B cell (primary cell): ENCODE data around the gene PACSIN3. TPM values are rescaled to one million over a fixed set of nuclear protein-coding genes. Genes with fewer than 3 reads are reported as not detected.

Source experiments
- ATAC-seq: fragments of 200-7000 bp; cut with Tn5 transposase; one replicate; pipeline ENCODE4 v1.10.0; 2021; ENCODE audit warnings: low read depth, mild to moderate bottlenecking, moderate number of reproducible peaks, moderate library complexity
- CTCF ChIA-PET: fragments of 350-600 bp; sonication (Branson Sonifier 250); formaldehyde crosslinking; loops from one replicate; lab custom pipeline; 2021; ENCODE audit warnings: antibody characterized with exemption, inconsistent platforms; lab: Charles Lee
- POLR2A ChIA-PET: fragments of 350-600 bp; sonication (Branson Sonifier 250); formaldehyde crosslinking; loops from one replicate; lab custom pipeline; 2021; ENCODE audit warnings: antibody characterized with exemption; lab: Charles Lee
- DNase-seq: peaks from one replicate; pipeline ENCODE4 v3.0.0; 2013
- H2AFZ ChIP-seq: 2 replicates; pipeline ENCODE4 v1.6.1; 2012; ENCODE audit warnings: mild to moderate bottlenecking, low read depth, low read length; ENCODE audit not compliant: insufficient read depth, poor library complexity, severe bottlenecking
- H3K27ac ChIP-seq, 2 donors: 1 replicate in 1 of 2; 2 replicates in 1 of 2; pipeline ENCODE4 v1.5.1; 2012 to 2013; ENCODE audit warnings: low read length in 2 of 2, mild to moderate bottlenecking in 2 of 2, moderate library complexity in 1 of 2
- H3K27me3 ChIP-seq, 4 experiments: fragments of 200-600 bp in 1 of 4; sonication (generic) in 1 of 4; replicated peaks in 1 of 4; 1 replicate in 2 of 4; 2 replicates in 2 of 4; pipeline versions ENCODE4 v1.6.1 to v1.7.0; 2013 to 2016; ENCODE audit warnings: low read length in 3 of 4, mild to moderate bottlenecking in 2 of 4, mixed read lengths in 1 of 4, moderate library complexity in 1 of 4; ENCODE audit not compliant: insufficient read depth in 4 of 4, control insufficient read depth in 3 of 4; ENCODE audit errors: control extremely low read depth in 1 of 4
- H3K36me3 ChIP-seq, 2 experiments: replicated peaks in 1 of 2; 1 replicate in 1 of 2; 2 replicates in 1 of 2; pipeline versions ENCODE4 v1.6.1 to v1.7.1; 2013; ENCODE audit warnings: low read length in 1 of 2; ENCODE audit not compliant: insufficient read depth in 2 of 2, control insufficient read depth in 1 of 2; ENCODE audit errors: control extremely low read depth in 1 of 2, extremely low read depth in 1 of 2
- H3K4me1 ChIP-seq, 2 donors: fragments of 200-600 bp in 1 of 2; sonication (generic) in 1 of 2; 1 replicate in 1 of 2; 2 replicates in 1 of 2; pipeline versions ENCODE4 v1.5.1 to v1.6.1; 2013 to 2017; ENCODE audit warnings: low read length in 2 of 2; ENCODE audit not compliant: control insufficient read depth in 2 of 2, insufficient read depth in 2 of 2
- H3K4me2 ChIP-seq: replicated peaks from 2 replicates; pipeline ENCODE3; 2012; ENCODE audit warnings: mild to moderate bottlenecking, low read depth, low read length; ENCODE audit not compliant: poor library complexity, severe bottlenecking
- H3K4me3 ChIP-seq, 5 experiments: fragments of 200-600 bp in 1 of 5; sonication (generic) in 1 of 5; 1 replicate in 3 of 5; 2 replicates in 2 of 5; pipeline versions ENCODE4 v1.5.1 to v1.7.0; 2011 to 2016; ENCODE audit warnings: low read length in 4 of 5, mild to moderate bottlenecking in 4 of 5, low read depth in 2 of 5, control low read depth in 1 of 5, moderate library complexity in 1 of 5; ENCODE audit not compliant: insufficient read depth in 1 of 5; ENCODE audit errors: control extremely low read depth in 1 of 5, extremely low read depth in 1 of 5
- H3K79me2 ChIP-seq: fragments of 200-600 bp; sonication (generic); one replicate; pipeline ENCODE4 v1.6.0; 2016; ENCODE audit warnings: low read length; ENCODE audit not compliant: control insufficient read depth, insufficient read depth
- H3K9ac ChIP-seq: fragments of 200-600 bp; sonication (generic); 2 replicates; pipeline ENCODE4 v1.6.1; 2017; ENCODE audit warnings: mild to moderate bottlenecking, low read length, moderate library complexity
- H3K9me3 ChIP-seq, 3 donors: one replicate each; pipeline versions ENCODE4 v1.6.1 to v1.7.1; 2013; ENCODE audit warnings: low read length in 2 of 3; ENCODE audit not compliant: control insufficient read depth in 2 of 3, insufficient read depth in 1 of 3; ENCODE audit errors: control extremely low read depth in 1 of 3
- H4K20me1 ChIP-seq: 2 replicates; pipeline ENCODE4 v1.6.0; 2012; ENCODE audit warnings: mild to moderate bottlenecking, low read length; ENCODE audit not compliant: insufficient read depth, control insufficient read depth, poor library complexity, severe bottlenecking
- H3K27ac Mint-ChIP-seq: one replicate; pipeline ENCODE4 v1.8.0; 2021; ENCODE audit warnings: mixed read lengths
- H3K27me3 Mint-ChIP-seq: one replicate; pipeline ENCODE4 v1.8.0; 2021; ENCODE audit warnings: mixed read lengths
- H3K4me1 Mint-ChIP-seq: one replicate; pipeline ENCODE4 v1.8.0; 2021; ENCODE audit warnings: mixed read lengths
- H3K4me3 Mint-ChIP-seq: one replicate; pipeline ENCODE4 v1.8.0; 2021; ENCODE audit warnings: mixed read lengths
- H3K9me3 Mint-ChIP-seq: one replicate; pipeline ENCODE4 v1.8.0; 2022; ENCODE audit warnings: mixed read lengths; ENCODE audit not compliant: insufficient read depth
- CTCF ChIP-seq: fragments of 200-600 bp; IDR thresholded peaks from one replicate; pipeline ENCODE4 v1.8.0; 2022; ENCODE audit warnings: antibody characterized with exemption, mild to moderate bottlenecking
- EZH2 ChIP-seq: IDR thresholded peaks from 2 replicates; pipeline ENCODE4 v1.6.1; 2012; ENCODE audit warnings: borderline replicate concordance, low read depth, mild to moderate bottlenecking, moderate library complexity, low read length; ENCODE audit not compliant: insufficient read depth, poor library complexity, severe bottlenecking
- WGBS: methylation state at CpG from one replicate; pipeline ENCODE4 v1.1.5; 2013; ENCODE audit warnings: missing lambda C conversion rate; ENCODE audit not compliant: insufficient coverage; 5-methylcytosine and 5-hydroxymethylcytosine counted together
- intact Hi-C: fragments of 100-400 bp; cut with micrococcal nuclease; formaldehyde crosslinking; loops from one replicate; pipeline ENCODE4 v1.10.0; 2022
- polyA plus RNA-seq: library from polyadenylated mRNA; depleted of rRNA; stranded (reverse); fragments of >200 nt; gene quantifications from 2 replicates; pipeline ENCODE4 v1.2.3, GENCODE V29; 2012
- total RNA-seq, 2 donors: library from RNA; stranded (reverse); fragments of 120-200 nt in 1 of 2; gene quantifications; 1 replicate in 1 of 2; 2 replicates in 1 of 2; pipeline versions ENCODE4 v1.2.3 to v1.2.4, GENCODE V29; 2013 to 2022

PACSIN3 gene
- total and polyA plus RNA-seq, 2 donors (not counting 1 experiment from before 2014, with no cell fraction given) = 2.1 TPM; not detected in 1

GRCh38 chr11:47177229-47177845 is 8.9 kb downstream of the PACSIN3 start:
- H3K27ac ChIP-seq = peak overlapping the region; percentile 92
- CTCF ChIA-PET = interaction anchor here (0.6 to 5.0 kb wide), 12 partner anchors 10 to 676 kb away, joined by 3 to 37 read pairs (median 7); partner anchors contain the start of genes ACP2, DDB2 and PACSIN3
- H3K27me3 Mint-ChIP-seq = no peaks in the 10 kb centered on the region
- ATAC-seq (peak; percentile 57), DNase-seq (peak; percentile 89)
- H3K9me3 Mint-ChIP-seq = no peaks in the 10 kb centered on the region
- no peaks in the 10 kb centered on the region for H3K27me3 ChIP-seq
- peaks cover 33% of the 10 kb centered on the region for H3K4me1 Mint-ChIP-seq
- POLR2A ChIA-PET = interaction anchor here (0.9 to 3.3 kb wide), 2 partner anchors 37 to 93 kb away, joined by 4 to 14 read pairs; partner anchors contain the start of gene DDB2
- peaks cover 17 to 28% of the 10 kb centered on the region in 2 donors for H3K4me1 ChIP-seq
- TF ChIP-seq CTCF (peak; percentile 83), EZH2 (no peak)
- WGBS = 5% methylated on average over 18 of the region's 21 CpGs
- peak overlapping the region; percentile 75 to 98 (median 91) for H3K4me3 ChIP-seq
- no peaks in the 10 kb centered on the region for H3K9me3 ChIP-seq
- peaks cover 48% of the 10 kb centered on the region for H3K79me2 ChIP-seq
- H3K9ac ChIP-seq = peak overlapping the region; percentile 92
- H3K36me3 ChIP-seq = peaks cover 0 to 30% of the 10 kb centered on the region in 2 experiments
- H3K4me3 Mint-ChIP-seq = peak overlapping the region; percentile 100
- H3K27ac Mint-ChIP-seq = peak overlapping the region; percentile 100
- H3K4me2 ChIP-seq = peak overlapping the region; percentile 84
- peaks cover 36% of the 10 kb centered on the region for H4K20me1 ChIP-seq
- H2AFZ ChIP-seq = peak overlapping the region; percentile 93
- intact Hi-C loops = loop anchor here (1.0 to 5.0 kb wide), 13 partner anchors 9 to 775 kb away; partner anchors contain the start of genes ARHGAP1, DDB2, FNBP4 and MTCH2
